HepG2 (cell line): ENCODE measurements around the gene IP6K3.

Experiments used
- ETV5 ChIP-seq: IDR thresholded peaks from 2 replicates; pipeline ENCODE4 v1.6.1; 2018; ENCODE audit warnings: missing biosample characterization, missing genetic modification reagents, inconsistent platforms, borderline replicate concordance
- JUNB ChIP-seq: sonication (generic); formaldehyde crosslinking; IDR thresholded peaks from 2 replicates; pipeline ENCODE4 v1.8.0; 2022; ENCODE audit warnings: missing genetic modification reagents, mild to moderate bottlenecking, borderline replicate concordance
- KDM1A ChIP-seq: IDR thresholded peaks from 2 replicates; pipeline ENCODE4 v1.6.1; 2016; ENCODE audit warnings: missing compliant biosample characterization
- NR3C1 ChIP-seq: sonication (generic); formaldehyde crosslinking; IDR thresholded peaks from 2 replicates; pipeline ENCODE4 v1.4.0; 2020; ENCODE audit warnings: missing genetic modification reagents
- PCBP2 ChIP-seq: fragments of 200-400 bp; formaldehyde crosslinking; optimal IDR thresholded peaks from 2 replicates; pipeline ENCODE3; 2018; ENCODE audit warnings: low read length, low read depth; ENCODE audit not compliant: poor library complexity, severe bottlenecking
- RBM22 ChIP-seq: fragments of 200-400 bp; formaldehyde crosslinking; optimal IDR thresholded peaks from 2 replicates; pipeline ENCODE3; 2017; ENCODE audit warnings: mild to moderate bottlenecking, low read length, moderate library complexity
- RFX1 ChIP-seq: fragments of 450-650 bp; IDR thresholded peaks from 2 replicates; pipeline ENCODE4 v1.6.1; 2017
- SAFB2 ChIP-seq: sonication (generic); formaldehyde crosslinking; IDR thresholded peaks from 2 replicates; pipeline ENCODE4 v1.5.1; 2020; ENCODE audit warnings: missing genetic modification reagents, low read depth, mild to moderate bottlenecking, borderline replicate concordance
- ZNF530 ChIP-seq: sonication (generic); formaldehyde crosslinking; IDR thresholded peaks from 2 replicates; pipeline ENCODE4 v1.5.0; 2020; ENCODE audit warnings: low read depth, mild to moderate bottlenecking, missing genetic modification reagents
- ZNF891 ChIP-seq: sonication (generic); formaldehyde crosslinking; IDR thresholded peaks from 2 replicates; pipeline ENCODE4 v1.5.0; 2020; ENCODE audit warnings: mild to moderate bottlenecking, missing genetic modification reagents
- TF ChIP-seq, protein P1 (sequence below): IDR thresholded peaks from 2 replicates; pipeline ENCODE4 v1.4.0; 2020; ENCODE audit warnings: mild to moderate bottlenecking, missing genetic modification reagents

GRCh38 chr6:33777398-33778388 lies 31.0 kb upstream of the IP6K3 start:
- TF ChIP-seq, protein P1, sequence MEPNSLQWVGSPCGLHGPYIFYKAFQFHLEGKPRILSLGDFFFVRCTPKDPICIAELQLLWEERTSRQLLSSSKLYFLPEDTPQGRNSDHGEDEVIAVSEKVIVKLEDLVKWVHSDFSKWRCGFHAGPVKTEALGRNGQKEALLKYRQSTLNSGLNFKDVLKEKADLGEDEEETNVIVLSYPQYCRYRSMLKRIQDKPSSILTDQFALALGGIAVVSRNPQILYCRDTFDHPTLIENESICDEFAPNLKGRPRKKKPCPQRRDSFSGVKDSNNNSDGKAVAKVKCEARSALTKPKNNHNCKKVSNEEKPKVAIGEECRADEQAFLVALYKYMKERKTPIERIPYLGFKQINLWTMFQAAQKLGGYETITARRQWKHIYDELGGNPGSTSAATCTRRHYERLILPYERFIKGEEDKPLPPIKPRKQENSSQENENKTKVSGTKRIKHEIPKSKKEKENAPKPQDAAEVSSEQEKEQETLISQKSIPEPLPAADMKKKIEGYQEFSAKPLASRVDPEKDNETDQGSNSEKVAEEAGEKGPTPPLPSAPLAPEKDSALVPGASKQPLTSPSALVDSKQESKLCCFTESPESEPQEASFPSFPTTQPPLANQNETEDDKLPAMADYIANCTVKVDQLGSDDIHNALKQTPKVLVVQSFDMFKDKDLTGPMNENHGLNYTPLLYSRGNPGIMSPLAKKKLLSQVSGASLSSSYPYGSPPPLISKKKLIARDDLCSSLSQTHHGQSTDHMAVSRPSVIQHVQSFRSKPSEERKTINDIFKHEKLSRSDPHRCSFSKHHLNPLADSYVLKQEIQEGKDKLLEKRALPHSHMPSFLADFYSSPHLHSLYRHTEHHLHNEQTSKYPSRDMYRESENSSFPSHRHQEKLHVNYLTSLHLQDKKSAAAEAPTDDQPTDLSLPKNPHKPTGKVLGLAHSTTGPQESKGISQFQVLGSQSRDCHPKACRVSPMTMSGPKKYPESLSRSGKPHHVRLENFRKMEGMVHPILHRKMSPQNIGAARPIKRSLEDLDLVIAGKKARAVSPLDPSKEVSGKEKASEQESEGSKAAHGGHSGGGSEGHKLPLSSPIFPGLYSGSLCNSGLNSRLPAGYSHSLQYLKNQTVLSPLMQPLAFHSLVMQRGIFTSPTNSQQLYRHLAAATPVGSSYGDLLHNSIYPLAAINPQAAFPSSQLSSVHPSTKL (CRISPR knock-in tag), result no peak
- TF ChIP-seq ZNF530 (CRISPR knock-in tag) (no peak), ETV5 (no peak), PCBP2 (no peak), RBM22 (no peak), RFX1 (no peak), JUNB (CRISPR knock-in tag) (no peak), KDM1A (CRISPR knock-in tag) (no peak), ZNF891 (CRISPR knock-in tag) (no peak), SAFB2 (CRISPR knock-in tag) (no peak), NR3C1 (CRISPR knock-in tag) (no peak)
